Jurkat, Clone E6-1 (cell line): ENCODE measurements around the gene MOGAT3. TPM values are rescaled to one million over a fixed set of nuclear protein-coding genes. Genes with fewer than 3 reads are reported as not detected.

Experiments
- DNase-seq: peaks from one replicate; pipeline ENCODE4 v3.0.0-alpha.2; 2011; ENCODE audit warnings: low read depth, low spot score
- H3K4me3 ChIP-seq: 2 replicates; pipeline ENCODE4 v1.5.1; 2011; ENCODE audit warnings: mild to moderate bottlenecking, low read length, control low read depth, moderate library complexity
- polyA plus RNA-seq: library from polyadenylated mRNA; unstranded; fragments of >200 nt; gene quantifications from one replicate; pipeline ENCODE4 v1.2.1, GENCODE V29; 2012; ENCODE audit warnings: missing spikeins; ENCODE audit not compliant: insufficient read length, insufficient read depth

MOGAT3 gene
- polyA plus RNA-seq = not detected

GRCh38 chr7:101200862-101201599 is at the start of gene MOGAT3:
Gene MOGAT3 (minus strand): TSS chr7:101201036. CDS start chr7:101200854, 182 bp downstream.
- no peak within 1 kb of the TSS for H3K4me3 ChIP-seq
- DNase-seq = no peak

GRCh38 chr7:101250324-101250723 is 49.5 kb upstream of the MOGAT3 start:
- no peak overlapping the region for H3K4me3 ChIP-seq
- no peak for DNase-seq

- no peak overlapping the region for H3K4me3 ChIP-seq
- DNase-seq = no peak
Measured at GRCh38 chr7:101248276-101248675, 47.4 kb upstream of the MOGAT3 start.

GRCh38 chr7:101245147-101245668 is 44.4 kb upstream of the MOGAT3 start:
- H3K4me3 ChIP-seq = peak overlapping the region; percentile 99
- DNase-seq = no peak

GRCh38 chr7:101244375-101245146 is 43.7 kb upstream of the MOGAT3 start, which contains the start of gene FIS1:
Gene FIS1 (minus strand): TSS chr7:101245081. CDS start chr7:101245004, 77 bp downstream.
- peak; percentile 83 for DNase-seq
- peak within 1 kb of the TSS; percentile 99 for H3K4me3 ChIP-seq

GRCh38 chr7:101243646-101244374 is 43.0 kb upstream of the MOGAT3 start:
- peak overlapping the region; percentile 99 for H3K4me3 ChIP-seq
- DNase-seq = no peak

GRCh38 chr7:101241443-101242349 is 40.9 kb upstream of the MOGAT3 start:
- no peak for DNase-seq
- no peak overlapping the region for H3K4me3 ChIP-seq

GRCh38 chr7:101241015-101241363 is 40.2 kb upstream of the MOGAT3 start:
- DNase-seq = no peak
- H3K4me3 ChIP-seq = no peak overlapping the region

- no peak overlapping the region for H3K4me3 ChIP-seq
- no peak for DNase-seq
Measured at GRCh38 chr7:101240226-101241014, 39.6 kb upstream of the MOGAT3 start.

- DNase-seq = no peak
- H3K4me3 ChIP-seq = no peak overlapping the region
Measured at GRCh38 chr7:101239951-101240220, 39.0 kb upstream of the MOGAT3 start.

- no peak for DNase-seq
Measured at GRCh38 chr7:101239191-101239950, 38.5 kb upstream of the MOGAT3 start.

GRCh38 chr7:101238226-101239182 is 37.7 kb upstream of the MOGAT3 start:
- no peak overlapping the region for H3K4me3 ChIP-seq

More at GRCh38 chr7:101239191-101239950, 38.5 kb upstream of the MOGAT3 start:
- no peak overlapping the region for H3K4me3 ChIP-seq

GRCh38 chr7:101237206-101238067 is 36.6 kb upstream of the MOGAT3 start, which contains the start of gene CLDN15:
Gene CLDN15 (minus strand): TSS chr7:101237802. CDS start chr7:101237581, 221 bp downstream.
- DNase-seq = no peak

More at GRCh38 chr7:101238226-101239182, 37.7 kb upstream of the MOGAT3 start:
- no peak for DNase-seq

GRCh38 chr7:101236292-101236835 is 35.5 kb upstream of the MOGAT3 start:
- no peak overlapping the region for H3K4me3 ChIP-seq
- DNase-seq = no peak

More at GRCh38 chr7:101237206-101238067, 36.6 kb upstream of the MOGAT3 start, which contains the start of gene CLDN15:
- no peak within 1 kb of the TSS for H3K4me3 ChIP-seq

- no peak for DNase-seq
- H3K4me3 ChIP-seq = no peak overlapping the region
Measured at GRCh38 chr7:101235522-101235921, 34.7 kb upstream of the MOGAT3 start.
